Activated gamma-delta T cell treated with Interleukin-2 at 50 U/mL for 16 hours (primary cell): Measurements from ENCODE around the gene KRTAP10-10.
"Not testable (repeated sequence)": the region's sequence is repeated elsewhere in the genome, so short reads cannot be mapped to it uniquely, and the experiment has no call there.

Experiments
- DNase-seq: peaks from one replicate; pipeline ENCODE4 v3.0.0-alpha.2; 2020

The KRTAP10-10 gene

GRCh38 chr21:44627181-44627822 is 9.9 kb upstream of the KRTAP10-10 start:
- DNase-seq, result not testable (repeated sequence)

DNA sequence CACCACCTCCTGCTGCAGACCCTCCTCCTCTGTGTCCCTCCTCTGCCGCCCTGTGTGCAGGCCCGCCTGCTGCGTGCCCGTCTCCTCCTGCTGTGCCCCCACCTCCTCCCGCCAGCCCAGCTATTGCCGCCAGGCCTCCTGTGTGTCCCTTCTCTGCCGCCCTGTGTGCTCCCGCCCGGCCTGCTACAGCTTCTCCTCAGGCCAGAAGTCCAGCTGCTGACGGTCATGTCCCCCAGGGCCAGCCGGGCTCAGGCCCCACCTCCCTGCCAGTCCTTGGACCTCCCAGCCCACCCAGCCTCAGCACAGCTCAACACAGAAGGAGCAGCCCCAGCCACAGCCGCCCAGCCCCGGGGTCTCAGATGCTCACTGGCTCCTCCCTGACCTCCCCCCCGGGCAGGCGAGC is 9.3 kb upstream of the KRTAP10-10 start:
- not testable (repeated sequence) for DNase-seq

- no peak for DNase-seq
Observed at GRCh38 chr21:44628707-44629391, 8.3 kb upstream of the KRTAP10-10 start.

- no peak for DNase-seq
Observed at GRCh38 chr21:44630440-44630839, 6.7 kb upstream of the KRTAP10-10 start.

- no peak for DNase-seq
Observed at GRCh38 chr21:44632067-44632466, 5.1 kb upstream of the KRTAP10-10 start.

- DNase-seq, result no peak
Observed at GRCh38 chr21:44636209-44637017, 743 bp upstream of the KRTAP10-10 start.

- DNase-seq, result not testable (repeated sequence)
Observed at GRCh38 chr21:44637851-44638348, 744 bp downstream of the KRTAP10-10 start.

- DNase-seq, result not testable (repeated sequence)
Observed at GRCh38 chr21:44638506-44639330, 1.6 kb downstream of the KRTAP10-10 start.

DNA sequence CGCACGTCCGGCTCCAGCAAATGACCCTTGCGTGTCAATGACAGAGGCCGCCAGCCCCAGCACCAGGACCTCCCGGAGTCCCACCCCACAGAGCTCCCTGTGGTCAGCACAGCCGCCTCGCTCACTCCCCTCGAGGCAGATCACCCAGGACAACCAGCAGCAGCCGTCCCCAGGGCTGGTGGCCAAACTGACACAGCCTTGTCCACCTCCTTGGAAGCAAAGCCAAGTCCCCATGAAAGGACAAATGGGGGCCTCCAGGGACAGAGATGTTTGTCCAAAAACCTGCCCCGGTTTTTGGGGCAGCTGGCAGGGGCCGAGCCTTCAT is 2.1 kb downstream of the KRTAP10-10 start:
- no peak for DNase-seq

GRCh38 chr21:44640761-44641160 is 3.6 kb downstream of the KRTAP10-10 start:
- no peak for DNase-seq

DNA sequence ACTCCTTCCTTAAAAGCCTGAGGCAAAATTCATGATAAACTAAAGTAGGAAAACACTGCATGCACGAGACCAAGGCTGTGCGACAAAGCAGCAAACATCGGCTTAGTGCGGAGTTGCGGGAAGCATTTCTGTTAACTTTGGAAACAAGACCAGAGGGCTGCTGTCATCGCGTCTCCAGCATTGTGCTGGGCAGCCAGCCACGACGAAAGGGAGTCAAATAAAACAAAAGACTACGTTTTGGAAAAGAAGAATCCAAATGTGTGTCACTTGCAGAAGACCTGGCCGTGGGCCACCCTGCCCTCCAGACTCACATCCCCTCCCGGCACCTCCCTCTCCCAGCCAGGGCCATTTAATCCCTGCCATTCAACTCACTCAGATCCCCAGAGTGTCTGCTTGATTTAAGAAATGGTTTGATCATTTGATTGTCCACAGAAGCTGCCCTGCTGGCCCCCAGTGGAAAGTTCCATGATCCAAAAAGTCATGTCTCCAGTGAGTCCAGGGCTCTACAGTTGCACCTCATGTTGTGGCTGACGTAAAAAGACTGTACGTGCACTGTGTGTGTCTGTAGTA is 6.7 kb downstream of the KRTAP10-10 start:
- no peak for DNase-seq

GRCh38 chr21:44644878-44645277 is 7.7 kb downstream of the KRTAP10-10 start:
- no peak for DNase-seq

DNA sequence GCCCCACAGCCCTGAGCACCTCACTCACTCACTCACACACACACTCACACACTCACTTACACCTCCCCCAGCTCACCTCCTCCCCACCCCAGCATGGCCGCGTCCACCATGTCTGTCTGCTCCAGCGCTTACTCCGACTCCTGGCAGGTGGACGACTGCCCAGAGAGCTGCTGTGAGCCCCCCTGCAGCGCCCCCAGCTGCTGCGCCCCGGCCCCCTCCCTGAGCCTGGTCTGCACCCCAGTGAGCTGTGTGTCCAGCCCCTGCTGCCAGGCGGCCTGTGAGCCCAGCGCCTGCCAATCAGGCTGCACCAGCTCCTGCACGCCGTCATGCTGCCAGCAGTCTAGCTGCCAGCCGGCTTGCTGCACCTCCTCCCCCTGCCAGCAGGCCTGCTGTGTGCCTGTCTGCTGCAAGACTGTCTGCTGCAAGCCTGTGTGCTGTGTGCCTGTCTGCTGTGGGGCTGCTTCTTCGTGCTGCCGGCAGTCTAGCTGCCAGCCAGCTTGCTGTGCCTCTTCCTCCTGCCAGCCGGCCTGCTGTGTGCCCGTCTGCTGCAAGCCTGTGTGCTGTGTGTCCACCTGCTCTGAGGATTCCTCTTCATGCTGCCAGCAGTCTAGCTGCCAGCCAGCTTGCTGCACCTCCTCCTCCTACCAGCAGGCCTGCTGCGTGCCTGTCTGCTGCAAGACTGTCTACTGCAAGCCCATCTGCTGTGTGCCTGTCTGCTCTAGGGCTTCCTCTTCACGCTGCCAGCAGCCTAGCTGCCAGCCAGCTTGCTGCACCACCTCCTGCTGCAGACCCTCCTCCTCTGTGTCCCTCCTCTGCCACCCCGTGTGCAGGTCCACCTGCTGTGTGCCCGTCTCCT is 9.4 kb downstream of the KRTAP10-10 start, which contains the start of gene KRTAP10-11:
KRTAP10-11 (plus strand) TSS at position 49 of the 856 bp plus-strand sequence; CDS start at position 94, 45 bp downstream.
- not testable (repeated sequence) for DNase-seq

DNA sequence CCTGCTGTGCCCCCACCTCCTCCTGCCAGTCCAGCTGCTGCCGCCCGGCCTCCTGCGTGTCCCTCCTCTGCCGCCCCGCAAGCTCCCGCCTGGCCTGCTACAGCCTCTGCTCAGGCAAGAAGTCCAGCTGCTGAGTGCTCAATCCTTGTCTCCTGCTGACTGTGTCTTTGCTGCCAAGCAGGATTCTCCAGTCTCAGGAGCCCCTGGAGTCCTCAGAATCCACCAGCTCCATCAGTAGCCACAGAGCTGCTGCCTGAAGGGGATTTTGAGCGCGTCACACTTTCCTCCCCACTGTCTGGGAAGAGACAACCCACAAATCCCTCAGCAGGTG is 10.0 kb downstream of the KRTAP10-10 start:
- no peak for DNase-seq

DNA sequence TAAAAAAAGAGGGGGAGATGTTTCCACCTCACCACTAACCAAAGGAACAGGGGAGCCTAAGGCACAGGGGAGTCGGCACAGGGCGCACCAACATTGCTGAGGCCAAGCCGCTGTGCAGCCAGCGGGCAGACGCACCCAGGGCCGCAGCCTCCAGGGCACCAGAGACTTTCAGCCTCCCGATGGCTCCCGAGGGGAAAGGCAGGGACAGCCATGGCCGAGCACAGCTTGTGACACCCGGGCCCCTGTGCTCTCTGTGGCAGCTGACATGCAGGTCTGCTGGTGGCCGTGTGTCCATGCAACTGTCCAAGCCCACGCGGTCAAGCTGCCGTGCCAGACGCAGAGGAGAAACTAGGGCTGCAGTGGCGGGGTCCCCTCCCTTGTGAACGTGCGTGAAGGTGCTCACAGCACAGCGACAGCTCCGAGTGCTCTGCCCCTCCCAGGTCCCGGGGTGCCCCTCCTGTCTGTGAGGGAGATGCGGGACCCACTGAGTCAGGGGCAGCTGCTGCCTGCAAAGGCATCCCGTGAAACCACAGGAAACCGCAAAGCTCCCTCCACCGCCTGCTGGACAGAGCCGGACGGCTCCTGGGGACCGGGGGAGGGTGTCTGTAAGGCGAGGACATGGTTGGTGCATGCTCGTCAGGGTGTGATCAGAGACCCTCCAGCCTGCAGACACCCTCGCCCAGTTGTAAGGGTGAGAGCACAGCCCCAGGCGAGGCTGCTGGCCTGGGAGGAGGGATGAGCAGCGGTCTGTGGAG is 11.6 kb downstream of the KRTAP10-10 start:
- no peak for DNase-seq

DNA sequence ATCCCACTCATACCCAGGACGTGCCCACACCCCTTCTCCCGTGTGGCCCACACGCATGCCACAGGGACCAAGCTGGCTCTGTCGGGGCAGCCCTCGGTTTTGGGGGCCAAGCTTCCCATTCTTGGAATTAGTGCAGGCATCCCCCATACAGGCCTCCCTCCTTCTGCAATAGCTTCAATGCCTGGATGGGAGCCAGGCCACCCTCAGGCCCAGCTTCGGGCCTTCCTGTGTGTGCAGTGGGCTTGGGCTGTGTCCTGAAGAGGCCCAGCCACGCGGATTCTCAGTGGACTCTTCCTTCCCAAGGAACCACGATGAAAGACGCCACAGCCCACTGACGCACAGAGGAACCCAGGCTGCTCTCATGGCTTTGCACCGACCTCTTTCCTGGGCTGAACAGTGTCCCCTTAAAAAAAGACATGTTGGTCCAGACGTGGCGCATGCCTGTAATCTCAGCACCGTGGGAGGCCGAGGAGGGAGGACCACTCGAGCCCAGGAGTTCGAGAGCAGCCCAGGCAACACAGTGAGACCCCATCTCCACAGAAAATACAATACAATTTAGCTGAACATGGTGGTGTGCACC is 12.5 kb downstream of the KRTAP10-10 start:
- no peak for DNase-seq

DNA sequence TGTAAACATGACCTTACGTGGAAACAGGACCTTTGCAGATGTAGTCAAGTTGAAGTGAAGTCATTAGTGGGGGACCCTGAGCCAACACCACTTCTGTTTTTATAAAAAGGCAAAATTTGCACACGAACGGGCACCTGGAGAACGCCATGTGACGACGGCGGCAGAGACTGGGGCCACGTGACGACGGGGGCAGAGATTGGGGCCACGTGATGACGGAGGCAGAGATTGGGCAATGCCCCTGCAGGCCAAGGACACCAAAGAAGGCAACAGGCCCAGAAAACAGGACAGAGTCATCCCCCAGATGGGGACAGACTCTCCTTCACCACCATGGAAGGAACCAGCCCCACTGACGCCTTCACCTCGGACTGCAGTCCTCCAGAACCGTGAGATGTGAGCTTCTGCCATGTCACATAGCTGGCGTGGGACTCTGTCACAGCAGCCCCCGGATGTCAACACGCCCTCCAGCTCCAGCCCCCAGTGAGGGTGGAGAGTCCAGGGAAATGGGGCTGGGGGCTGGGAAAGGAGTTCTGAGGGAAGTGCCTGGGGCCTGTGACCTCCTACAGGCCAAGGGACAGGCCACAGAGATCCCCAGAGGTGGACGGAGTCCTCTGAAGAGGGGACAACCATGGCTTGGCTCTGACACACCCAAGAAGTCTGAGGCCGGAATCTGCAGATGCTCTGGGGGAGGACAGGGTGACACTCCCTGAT is 13.3 kb downstream of the KRTAP10-10 start:
- no peak for DNase-seq

DNA sequence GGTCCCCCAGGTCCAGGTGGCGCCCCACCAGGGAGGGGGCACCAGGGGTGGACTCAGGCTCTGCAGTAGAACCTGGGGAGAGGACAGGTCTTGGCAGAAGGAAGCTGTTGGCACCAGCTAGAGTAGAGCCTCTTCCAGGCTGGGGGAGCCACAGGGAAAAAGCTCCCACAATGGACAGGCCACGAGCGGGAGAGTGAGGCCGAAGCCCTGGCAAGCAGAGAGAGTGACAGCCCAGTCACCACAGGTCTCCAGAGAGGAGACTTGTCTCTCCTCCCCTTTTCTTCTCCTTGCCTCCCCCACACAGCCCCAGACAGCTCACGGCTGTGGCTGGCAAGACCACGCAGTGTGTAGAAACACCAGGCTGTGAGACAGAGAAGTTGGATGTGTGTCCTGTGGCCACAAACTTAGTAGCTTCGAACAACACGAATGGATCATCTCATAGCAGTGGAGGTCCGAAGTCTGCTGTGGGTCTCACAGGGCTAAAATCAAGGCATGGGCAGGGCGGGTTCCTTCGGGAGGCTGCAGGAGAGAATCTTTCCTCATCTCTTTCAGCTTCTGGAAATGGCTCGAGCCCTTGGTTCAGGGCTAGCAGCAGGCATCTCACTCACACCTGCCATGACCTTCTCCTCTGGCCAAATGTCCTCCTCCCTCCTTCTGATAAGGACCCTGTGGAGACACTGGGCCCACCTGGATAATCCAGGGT is 14.0 kb downstream of the KRTAP10-10 start:
- no peak for DNase-seq

GRCh38 chr21:44653123-44653522 is 16.0 kb downstream of the KRTAP10-10 start:
- no peak for DNase-seq
